GM23338 (cell line): Measurements from ENCODE around the gene CYP24A1. TPM values are rescaled to one million over a fixed set of nuclear protein-coding genes. Genes with fewer than 3 reads are reported as not detected.

ENCODE experiments used
- ATAC-seq: fragments of 200-7000 bp; cut with Tn5 transposase; 3 replicates; pipeline ENCODE4 v1.9.1; 2020
- DNase-seq: peaks from one replicate; pipeline ENCODE4 v3.0.0-alpha.2; 2015; ENCODE audit warnings: low spot score
- H2AFZ ChIP-seq: fragments of 200-600 bp; sonication (generic); 2 replicates; pipeline ENCODE4 v1.8.0; 2016; ENCODE audit warnings: antibody characterized with exemption, mild to moderate bottlenecking, moderate library complexity
- H3F3A ChIP-seq: fragments of 200-600 bp; sonication (generic); replicated peaks from 2 replicates; pipeline ENCODE4 v1.8.0; 2017; ENCODE audit warnings: antibody characterized with exemption, mixed run types, low read depth
- H3K27ac ChIP-seq: fragments of 200-600 bp; sonication (generic); 2 replicates; pipeline ENCODE4 v1.6.1; 2016; ENCODE audit warnings: low read depth
- H3K27me3 ChIP-seq: fragments of 200-600 bp; sonication (generic); 2 replicates; pipeline ENCODE4 v1.8.0; 2016; ENCODE audit warnings: mild to moderate bottlenecking, mixed run types, moderate library complexity; ENCODE audit not compliant: insufficient read depth
- H3K36me3 ChIP-seq: fragments of 200-600 bp; sonication (generic); 2 replicates; pipeline ENCODE4 v1.8.0; 2016; ENCODE audit warnings: mild to moderate bottlenecking; ENCODE audit not compliant: insufficient read depth
- H3K4me1 ChIP-seq: fragments of 200-600 bp; sonication (generic); 2 replicates; pipeline ENCODE4 v1.8.0; 2016; ENCODE audit warnings: mild to moderate bottlenecking, moderate library complexity; ENCODE audit not compliant: insufficient read depth
- H3K4me2 ChIP-seq: fragments of 200-600 bp; sonication (generic); 2 replicates; pipeline ENCODE4 v1.7.1; 2017; ENCODE audit warnings: mixed run types
- H3K4me3 ChIP-seq: fragments of 200-600 bp; sonication (generic); 2 replicates; pipeline ENCODE4 v1.6.1; 2016; ENCODE audit warnings: mixed run types
- H3K79me2 ChIP-seq: fragments of 200-600 bp; sonication (generic); replicated peaks from 2 replicates; pipeline ENCODE4 v1.8.0; 2017; ENCODE audit warnings: mild to moderate bottlenecking; ENCODE audit not compliant: insufficient read depth
- H3K9me2 ChIP-seq: fragments of 200-600 bp; sonication (generic); 2 replicates; pipeline ENCODE4 v1.8.0; 2017; ENCODE audit not compliant: insufficient read depth
- H4K20me1 ChIP-seq: fragments of 200-600 bp; sonication (generic); replicated peaks from 2 replicates; pipeline ENCODE4 v1.8.0; 2017; ENCODE audit warnings: mild to moderate bottlenecking; ENCODE audit not compliant: insufficient read depth
- H3K27ac Mint-ChIP-seq: 2 replicates; pipeline ENCODE4 v1.8.0; 2020; ENCODE audit warnings: inconsistent platforms, mild to moderate bottlenecking, moderate library complexity, mixed read lengths
- H3K27me3 Mint-ChIP-seq: 3 replicates; pipeline ENCODE4 v1.8.0; 2022; ENCODE audit warnings: low read depth, mild to moderate bottlenecking, moderate library complexity, mixed read lengths, inconsistent platforms; ENCODE audit not compliant: insufficient read depth, poor library complexity
- H3K36me3 Mint-ChIP-seq: 3 replicates; pipeline ENCODE4 v1.8.0; 2021; ENCODE audit warnings: low read depth, mild to moderate bottlenecking, inconsistent platforms, moderate library complexity, mixed read lengths
- H3K4me1 Mint-ChIP-seq: 3 replicates; pipeline ENCODE4 v1.8.0; 2020; ENCODE audit warnings: mild to moderate bottlenecking, inconsistent platforms, mixed read lengths
- H3K4me3 Mint-ChIP-seq: 3 replicates; pipeline ENCODE4 v1.8.0; 2021; ENCODE audit warnings: moderate library complexity, mild to moderate bottlenecking, inconsistent platforms, mixed read lengths
- H3K9me3 Mint-ChIP-seq: 3 replicates; pipeline ENCODE4 v1.8.0; 2020; ENCODE audit warnings: moderate library complexity, mild to moderate bottlenecking, inconsistent platforms, mixed read lengths
- EZH2 ChIP-seq: fragments of 200-600 bp; sonication (generic); IDR thresholded peaks from one replicate; pipeline ENCODE4 v1.8.0; 2017; ENCODE audit warnings: antibody characterized with exemption, mild to moderate bottlenecking, low read depth; ENCODE audit not compliant: unreplicated experiment
- EZH2phosphoT487 ChIP-seq: fragments of 200-600 bp; sonication (generic); IDR thresholded peaks from one replicate; pipeline ENCODE4 v1.8.1; 2018; ENCODE audit warnings: antibody characterized with exemption; ENCODE audit not compliant: unreplicated experiment
- JUNB ChIP-seq: IDR thresholded peaks from one replicate; pipeline ENCODE4 v1.6.1; 2016; ENCODE audit warnings: antibody characterized with exemption; ENCODE audit not compliant: unreplicated experiment
- NANOG ChIP-seq: IDR thresholded peaks from 2 replicates; pipeline ENCODE4 v1.6.1; 2016; ENCODE audit warnings: antibody characterized with exemption, borderline replicate concordance
- POLR2AphosphoS5 ChIP-seq: IDR thresholded peaks from 2 replicates; pipeline ENCODE4 v1.6.1; 2016; ENCODE audit warnings: antibody characterized with exemption, low read depth
- REST ChIP-seq: IDR thresholded peaks from one replicate; pipeline ENCODE4 v1.6.1; 2018; ENCODE audit warnings: antibody characterized with exemption; ENCODE audit not compliant: unreplicated experiment
- STAT1 ChIP-seq: IDR thresholded peaks from one replicate; pipeline ENCODE4 v1.6.1; 2016; ENCODE audit warnings: antibody characterized with exemption; ENCODE audit not compliant: unreplicated experiment
- ZNF114 ChIP-seq: fragments of 250-450 bp; sonication (Bioruptor Pico); IDR thresholded peaks from 2 replicates; pipeline ENCODE4 v1.5.0; 2020; ENCODE audit warnings: mild to moderate bottlenecking, moderate library complexity
- ZNF331 ChIP-seq: fragments of 250-450 bp; sonication (Bioruptor Pico); IDR thresholded peaks from 2 replicates; pipeline ENCODE4 v1.5.0; 2020; ENCODE audit warnings: low read depth, mild to moderate bottlenecking, moderate library complexity
- polyA plus RNA-seq: library from polyadenylated mRNA; unstranded; fragments of >200 nt; fragmentation: Nextera tagmentation; extraction: Ambion mirVana; gene quantifications from 2 replicates; pipeline ENCODE4 v1.2.1, GENCODE V29; 2016
- total RNA-seq: library from RNA; depleted of rRNA; stranded (reverse); fragments of >200 nt; shearing (Covaris generic); gene quantifications from 2 replicates; pipeline ENCODE4 v1.2.3, GENCODE V29; 2014
- TF ChIP-seq, protein P1 (sequence below): fragments of 250-450 bp; sonication (Bioruptor Pico); IDR thresholded peaks from 2 replicates; pipeline ENCODE4 v1.5.0; 2020; ENCODE audit warnings: mild to moderate bottlenecking, moderate library complexity
- TF ChIP-seq, protein P2 (sequence below): IDR thresholded peaks from 2 replicates; pipeline ENCODE4 v1.6.1; 2016; ENCODE audit warnings: antibody characterized with exemption
- TF ChIP-seq, protein P3 (sequence below), 2 experiments: fragments of 200-600 bp in 1 of 2; sonication (generic) in 1 of 2; conservative IDR thresholded peaks; 2 replicates each; pipeline versions ENCODE4 v1.5.1 to v1.6.1; 2016 to 2017; ENCODE audit warnings: antibody characterized with exemption in 2 of 2, low read depth in 2 of 2, mild to moderate bottlenecking in 2 of 2, moderate library complexity in 1 of 2

Gene CYP24A1
- total and polyA plus RNA-seq, 2 experiments from 2014 or later, result 0.10 TPM; not detected in 1

DNA sequence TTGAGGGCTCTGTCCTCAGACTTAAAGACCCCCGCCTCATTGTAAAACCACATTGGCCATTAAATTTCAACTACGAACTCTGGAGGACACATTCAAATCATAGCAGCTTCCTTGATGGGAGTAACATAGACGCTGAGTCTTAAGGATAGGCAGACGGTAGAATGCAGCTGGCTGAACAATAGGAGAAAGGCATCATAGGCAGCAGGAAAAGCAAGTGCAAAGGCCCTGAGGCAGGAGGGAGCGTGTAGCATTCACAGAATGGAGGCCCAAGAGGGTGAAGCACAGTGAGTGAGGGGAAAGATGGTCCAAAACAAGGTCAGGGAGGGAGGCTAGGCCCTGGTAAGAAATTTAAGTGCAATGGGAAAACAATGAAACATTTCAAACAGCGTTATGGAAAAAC lies 25.5 kb upstream of the CYP24A1 start:
- TF ChIP-seq STAT1, result no peak
- no peak for TF ChIP-seq EZH2
- no peak for TF ChIP-seq POLR2AphosphoS5
- no peak for TF ChIP-seq REST
- TF ChIP-seq, protein P1, sequence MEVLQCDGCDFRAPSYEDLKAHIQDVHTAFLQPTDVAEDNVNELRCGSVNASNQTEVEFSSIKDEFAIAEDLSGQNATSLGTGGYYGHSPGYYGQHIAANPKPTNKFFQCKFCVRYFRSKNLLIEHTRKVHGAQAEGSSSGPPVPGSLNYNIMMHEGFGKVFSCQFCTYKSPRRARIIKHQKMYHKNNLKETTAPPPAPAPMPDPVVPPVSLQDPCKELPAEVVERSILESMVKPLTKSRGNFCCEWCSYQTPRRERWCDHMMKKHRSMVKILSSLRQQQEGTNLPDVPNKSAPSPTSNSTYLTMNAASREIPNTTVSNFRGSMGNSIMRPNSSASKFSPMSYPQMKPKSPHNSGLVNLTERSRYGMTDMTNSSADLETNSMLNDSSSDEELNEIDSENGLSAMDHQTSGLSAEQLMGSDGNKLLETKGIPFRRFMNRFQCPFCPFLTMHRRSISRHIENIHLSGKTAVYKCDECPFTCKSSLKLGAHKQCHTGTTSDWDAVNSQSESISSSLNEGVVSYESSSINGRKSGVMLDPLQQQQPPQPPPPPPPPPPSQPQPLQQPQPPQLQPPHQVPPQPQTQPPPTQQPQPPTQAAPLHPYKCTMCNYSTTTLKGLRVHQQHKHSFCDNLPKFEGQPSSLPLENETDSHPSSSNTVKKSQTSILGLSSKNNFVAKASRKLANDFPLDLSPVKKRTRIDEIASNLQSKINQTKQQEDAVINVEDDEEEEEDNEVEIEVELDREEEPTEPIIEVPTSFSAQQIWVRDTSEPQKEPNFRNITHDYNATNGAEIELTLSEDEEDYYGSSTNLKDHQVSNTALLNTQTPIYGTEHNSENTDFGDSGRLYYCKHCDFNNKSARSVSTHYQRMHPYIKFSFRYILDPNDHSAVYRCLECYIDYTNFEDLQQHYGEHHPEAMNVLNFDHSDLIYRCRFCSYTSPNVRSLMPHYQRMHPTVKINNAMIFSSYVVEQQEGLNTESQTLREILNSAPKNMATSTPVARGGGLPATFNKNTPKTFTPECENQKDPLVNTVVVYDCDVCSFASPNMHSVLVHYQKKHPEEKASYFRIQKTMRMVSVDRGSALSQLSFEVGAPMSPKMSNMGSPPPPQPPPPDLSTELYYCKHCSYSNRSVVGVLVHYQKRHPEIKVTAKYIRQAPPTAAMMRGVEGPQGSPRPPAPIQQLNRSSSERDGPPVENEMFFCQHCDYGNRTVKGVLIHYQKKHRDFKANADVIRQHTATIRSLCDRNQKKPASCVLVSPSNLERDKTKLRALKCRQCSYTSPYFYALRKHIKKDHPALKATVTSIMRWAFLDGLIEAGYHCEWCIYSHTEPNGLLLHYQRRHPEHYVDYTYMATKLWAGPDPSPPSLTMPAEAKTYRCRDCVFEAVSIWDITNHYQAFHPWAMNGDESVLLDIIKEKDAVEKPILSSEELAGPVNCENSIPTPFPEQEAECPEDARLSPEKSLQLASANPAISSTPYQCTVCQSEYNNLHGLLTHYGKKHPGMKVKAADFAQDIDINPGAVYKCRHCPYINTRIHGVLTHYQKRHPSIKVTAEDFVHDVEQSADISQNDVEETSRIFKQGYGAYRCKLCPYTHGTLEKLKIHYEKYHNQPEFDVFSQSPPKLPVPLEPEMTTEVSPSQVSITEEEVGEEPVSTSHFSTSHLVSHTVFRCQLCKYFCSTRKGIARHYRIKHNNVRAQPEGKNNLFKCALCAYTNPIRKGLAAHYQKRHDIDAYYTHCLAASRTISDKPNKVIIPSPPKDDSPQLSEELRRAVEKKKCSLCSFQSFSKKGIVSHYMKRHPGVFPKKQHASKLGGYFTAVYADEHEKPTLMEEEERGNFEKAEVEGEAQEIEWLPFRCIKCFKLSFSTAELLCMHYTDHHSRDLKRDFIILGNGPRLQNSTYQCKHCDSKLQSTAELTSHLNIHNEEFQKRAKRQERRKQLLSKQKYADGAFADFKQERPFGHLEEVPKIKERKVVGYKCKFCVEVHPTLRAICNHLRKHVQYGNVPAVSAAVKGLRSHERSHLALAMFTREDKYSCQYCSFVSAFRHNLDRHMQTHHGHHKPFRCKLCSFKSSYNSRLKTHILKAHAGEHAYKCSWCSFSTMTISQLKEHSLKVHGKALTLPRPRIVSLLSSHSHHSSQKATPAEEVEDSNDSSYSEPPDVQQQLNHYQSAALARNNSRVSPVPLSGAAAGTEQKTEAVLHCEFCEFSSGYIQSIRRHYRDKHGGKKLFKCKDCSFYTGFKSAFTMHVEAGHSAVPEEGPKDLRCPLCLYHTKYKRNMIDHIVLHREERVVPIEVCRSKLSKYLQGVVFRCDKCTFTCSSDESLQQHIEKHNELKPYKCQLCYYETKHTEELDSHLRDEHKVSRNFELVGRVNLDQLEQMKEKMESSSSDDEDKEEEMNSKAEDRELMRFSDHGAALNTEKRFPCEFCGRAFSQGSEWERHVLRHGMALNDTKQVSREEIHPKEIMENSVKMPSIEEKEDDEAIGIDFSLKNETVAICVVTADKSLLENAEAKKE (CRISPR knock-in tag), result no peak
- no peak for TF ChIP-seq ZNF331 (CRISPR knock-in tag)
- TF ChIP-seq JUNB, result no peak
- TF ChIP-seq, protein P2, sequence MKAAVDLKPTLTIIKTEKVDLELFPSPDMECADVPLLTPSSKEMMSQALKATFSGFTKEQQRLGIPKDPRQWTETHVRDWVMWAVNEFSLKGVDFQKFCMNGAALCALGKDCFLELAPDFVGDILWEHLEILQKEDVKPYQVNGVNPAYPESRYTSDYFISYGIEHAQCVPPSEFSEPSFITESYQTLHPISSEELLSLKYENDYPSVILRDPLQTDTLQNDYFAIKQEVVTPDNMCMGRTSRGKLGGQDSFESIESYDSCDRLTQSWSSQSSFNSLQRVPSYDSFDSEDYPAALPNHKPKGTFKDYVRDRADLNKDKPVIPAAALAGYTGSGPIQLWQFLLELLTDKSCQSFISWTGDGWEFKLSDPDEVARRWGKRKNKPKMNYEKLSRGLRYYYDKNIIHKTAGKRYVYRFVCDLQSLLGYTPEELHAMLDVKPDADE, result no peak
- no peak for TF ChIP-seq EZH2phosphoT487
- TF ChIP-seq ZNF114, result no peak
- TF ChIP-seq NANOG, result no peak
- TF ChIP-seq, protein P3, sequence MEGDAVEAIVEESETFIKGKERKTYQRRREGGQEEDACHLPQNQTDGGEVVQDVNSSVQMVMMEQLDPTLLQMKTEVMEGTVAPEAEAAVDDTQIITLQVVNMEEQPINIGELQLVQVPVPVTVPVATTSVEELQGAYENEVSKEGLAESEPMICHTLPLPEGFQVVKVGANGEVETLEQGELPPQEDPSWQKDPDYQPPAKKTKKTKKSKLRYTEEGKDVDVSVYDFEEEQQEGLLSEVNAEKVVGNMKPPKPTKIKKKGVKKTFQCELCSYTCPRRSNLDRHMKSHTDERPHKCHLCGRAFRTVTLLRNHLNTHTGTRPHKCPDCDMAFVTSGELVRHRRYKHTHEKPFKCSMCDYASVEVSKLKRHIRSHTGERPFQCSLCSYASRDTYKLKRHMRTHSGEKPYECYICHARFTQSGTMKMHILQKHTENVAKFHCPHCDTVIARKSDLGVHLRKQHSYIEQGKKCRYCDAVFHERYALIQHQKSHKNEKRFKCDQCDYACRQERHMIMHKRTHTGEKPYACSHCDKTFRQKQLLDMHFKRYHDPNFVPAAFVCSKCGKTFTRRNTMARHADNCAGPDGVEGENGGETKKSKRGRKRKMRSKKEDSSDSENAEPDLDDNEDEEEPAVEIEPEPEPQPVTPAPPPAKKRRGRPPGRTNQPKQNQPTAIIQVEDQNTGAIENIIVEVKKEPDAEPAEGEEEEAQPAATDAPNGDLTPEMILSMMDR (conservative IDR thresholded peaks at IDR 0.05; ENCODE audit: low read depth in 2 of 2), result no peak
- Histone ChIP-seq H3K36me3 (no peaks in the 10 kb centered on the region), H3K4me1 (no peaks in the 10 kb centered on the region), H3K79me2 (no peaks in the 10 kb centered on the region), H3K4me3 (no peak overlapping the region), H3K9me2 (no peaks in the 10 kb centered on the region), H3K27me3 (no peaks in the 10 kb centered on the region), H3F3A (no peaks in the 10 kb centered on the region), H4K20me1 (no peaks in the 10 kb centered on the region), H3K4me2 (no peak overlapping the region), H3K27ac (no peak overlapping the region), H2AFZ (no peak overlapping the region)
- Mint-ChIP-seq H3K27me3 (no peaks in the 10 kb centered on the region), H3K36me3 (no peaks in the 10 kb centered on the region), H3K4me3 (no peak overlapping the region), H3K27ac (no peak overlapping the region), H3K4me1 (peaks cover 6% of the 10 kb centered on the region), H3K9me3 (no peaks in the 10 kb centered on the region)
- DNase-seq, result no peak
- no peak; the same call in 2 of the 3 replicates for ATAC-seq
